ENCODE measurements around the gene SLC25A17. TPM values are rescaled to one million over a fixed set of nuclear protein-coding genes. Genes with fewer than 3 reads are reported as not detected.
"Not testable (repeated sequence)": the region's sequence is repeated elsewhere in the genome, so short reads cannot be mapped to it uniquely, and the experiment has no call there.

SLC25A17 gene
- 10 to 100 TPM in 1 of 2 donors, 1 to 10 TPM in 1; 9.2 to 14.9 TPM for total RNA-seq

- TF ChIP-seq, protein P1, sequence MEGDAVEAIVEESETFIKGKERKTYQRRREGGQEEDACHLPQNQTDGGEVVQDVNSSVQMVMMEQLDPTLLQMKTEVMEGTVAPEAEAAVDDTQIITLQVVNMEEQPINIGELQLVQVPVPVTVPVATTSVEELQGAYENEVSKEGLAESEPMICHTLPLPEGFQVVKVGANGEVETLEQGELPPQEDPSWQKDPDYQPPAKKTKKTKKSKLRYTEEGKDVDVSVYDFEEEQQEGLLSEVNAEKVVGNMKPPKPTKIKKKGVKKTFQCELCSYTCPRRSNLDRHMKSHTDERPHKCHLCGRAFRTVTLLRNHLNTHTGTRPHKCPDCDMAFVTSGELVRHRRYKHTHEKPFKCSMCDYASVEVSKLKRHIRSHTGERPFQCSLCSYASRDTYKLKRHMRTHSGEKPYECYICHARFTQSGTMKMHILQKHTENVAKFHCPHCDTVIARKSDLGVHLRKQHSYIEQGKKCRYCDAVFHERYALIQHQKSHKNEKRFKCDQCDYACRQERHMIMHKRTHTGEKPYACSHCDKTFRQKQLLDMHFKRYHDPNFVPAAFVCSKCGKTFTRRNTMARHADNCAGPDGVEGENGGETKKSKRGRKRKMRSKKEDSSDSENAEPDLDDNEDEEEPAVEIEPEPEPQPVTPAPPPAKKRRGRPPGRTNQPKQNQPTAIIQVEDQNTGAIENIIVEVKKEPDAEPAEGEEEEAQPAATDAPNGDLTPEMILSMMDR (IDR thresholded peaks at IDR 0.05) = peak; percentile 30
- intact Hi-C loops (cut with DNase I) = no loop called here
Measured at GRCh38 chr22:40818747-40819598, at the start of gene SLC25A17. Gene SLC25A17, minus strand, starts transcription at chr22:40819346. Its CDS starts 98 bp downstream, at chr22:40819248.

DNA sequence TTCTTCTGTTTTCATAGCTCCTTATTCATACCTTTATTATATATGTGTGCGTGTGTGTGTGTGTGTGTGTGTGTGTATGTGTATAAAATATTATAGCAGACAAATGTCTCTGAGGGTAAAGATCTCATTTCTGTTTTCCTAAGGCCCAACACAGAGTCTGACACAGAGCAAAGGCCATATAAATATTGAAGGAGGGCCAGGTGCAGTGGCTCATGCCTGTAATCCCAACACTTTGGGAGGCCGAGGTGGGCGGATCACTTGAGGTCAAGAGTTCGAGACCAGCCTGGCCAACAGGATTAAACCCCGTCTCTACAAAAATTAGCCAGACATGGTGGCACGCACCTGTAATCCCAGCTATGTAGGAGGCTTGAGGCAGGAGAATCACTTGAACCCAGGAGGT lies 49.2 kb upstream of the SLC25A17 start:
- DNase-seq; intact Hi-C loops (cut with DNase I); H3K4me3 ChIP-seq; H3K9ac ChIP-seq (ENCODE audit: low read depth in 2 of 2, low read length in 2 of 2); H3K27ac ChIP-seq; H3K27me3 ChIP-seq; H3K4me1 ChIP-seq; H3K36me3 ChIP-seq; H3K9me3 ChIP-seq: not testable (repeated sequence)

More at GRCh38 chr22:40818747-40819598, at the start of gene SLC25A17:
- Histone ChIP-seq H3K4me3 (peak within 1 kb of the TSS; percentile 89), H3K9ac (ENCODE audit: low read depth in 2 of 2, low read length in 2 of 2) (peak within 1 kb of the TSS; percentile 95 to 98), H3K27me3 (no peaks in the 10 kb centered on the region), H3K36me3 (peaks cover under 1% of the 10 kb centered on the region), H3K27ac (peak within 1 kb of the TSS; percentile 28), H3K4me1 (peaks cover 5% of the 10 kb centered on the region), H3K9me3 (no peaks in the 10 kb centered on the region)
- peak; percentile 93 for DNase-seq

DNA sequence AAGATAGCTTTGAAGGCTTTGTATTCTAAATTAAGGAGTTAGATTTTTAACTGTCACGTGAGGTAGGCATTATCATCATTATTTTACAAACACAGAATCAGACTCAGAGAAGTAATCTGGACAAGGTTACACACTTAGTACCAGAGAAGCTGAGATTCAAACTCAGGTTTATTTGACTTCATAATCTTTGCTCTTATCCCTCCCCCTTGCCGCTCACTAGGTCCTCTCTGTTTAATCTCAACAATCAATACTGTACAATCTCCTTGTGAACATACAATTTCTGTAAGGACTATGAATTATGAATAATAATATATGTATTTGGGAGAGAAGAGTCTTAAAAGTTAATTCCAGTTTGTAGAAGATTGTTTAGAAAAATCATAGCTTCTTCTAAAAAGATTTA lies 48.0 kb upstream of the SLC25A17 start:
- no peaks in the 10 kb centered on the region for H3K36me3 ChIP-seq
- DNase-seq = no peak
- TF ChIP-seq, protein P1 (IDR thresholded peaks at IDR 0.05) = no peak

DNA sequence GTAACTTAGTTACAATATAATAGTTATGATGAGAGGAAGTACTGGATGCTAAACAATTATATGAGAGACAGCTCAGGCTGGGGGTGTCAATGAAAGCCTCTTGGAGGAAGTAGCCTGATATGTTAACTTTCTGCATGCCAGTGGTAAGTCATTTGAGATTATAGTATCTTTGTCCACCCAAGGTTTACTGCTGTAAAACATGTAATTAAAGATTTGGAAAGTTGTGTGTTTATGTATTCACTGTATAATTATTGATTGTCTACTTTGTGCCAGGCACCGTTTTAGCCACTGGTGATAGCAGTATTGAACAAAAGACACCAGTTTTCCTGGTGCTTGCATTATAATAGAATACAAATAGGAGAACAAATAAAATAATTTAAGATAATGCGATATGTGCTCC lies 43.4 kb upstream of the SLC25A17 start:
- H3K9ac ChIP-seq (ENCODE audit: low read depth in 2 of 2, low read length in 2 of 2) = no peak overlapping the region
- no peaks in the 10 kb centered on the region for H3K4me1 ChIP-seq
- H3K27me3 ChIP-seq = no peaks in the 10 kb centered on the region
- no peak for DNase-seq
- intact Hi-C loops (cut with DNase I) = no loop called here
- H3K27ac ChIP-seq = no peak overlapping the region
- H3K9me3 ChIP-seq = no peaks in the 10 kb centered on the region
- H3K36me3 ChIP-seq = no peaks in the 10 kb centered on the region
- TF ChIP-seq, protein P1 (IDR thresholded peaks at IDR 0.05) = no peak
- no peak overlapping the region for H3K4me3 ChIP-seq

More for the DNA sequence above, 48.0 kb upstream of the SLC25A17 start:
- no peak overlapping the region for H3K9ac ChIP-seq (ENCODE audit: low read depth in 2 of 2, low read length in 2 of 2)
- H3K9me3 ChIP-seq = no peaks in the 10 kb centered on the region
- no peak overlapping the region for H3K4me3 ChIP-seq
- H3K27ac ChIP-seq = no peak overlapping the region
- intact Hi-C loops (cut with DNase I) = no loop called here
- H3K4me1 ChIP-seq = no peaks in the 10 kb centered on the region
- no peaks in the 10 kb centered on the region for H3K27me3 ChIP-seq

DNA sequence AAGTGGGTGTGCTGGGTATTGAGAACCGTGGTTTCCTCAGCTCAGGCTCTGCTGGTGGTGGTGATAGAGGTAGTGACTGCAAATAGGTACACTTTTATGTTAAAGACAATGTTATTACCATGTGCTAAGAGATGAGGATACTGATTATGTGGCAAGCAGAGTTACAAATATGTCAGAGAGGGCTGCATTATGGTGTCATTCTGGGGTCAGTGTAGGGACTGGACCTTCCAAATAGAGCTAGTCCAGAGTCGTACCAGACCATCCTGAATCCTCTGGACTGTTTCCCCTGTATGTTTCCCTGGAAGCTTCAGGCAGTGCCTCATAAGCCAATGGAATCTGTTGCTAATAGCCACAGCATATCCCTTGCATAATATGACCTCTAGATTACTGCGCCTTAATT lies 42.9 kb upstream of the SLC25A17 start, which contains the start of gene DNAJB7:
DNAJB7 (minus strand) TSS at position 101 of the 400 bp plus-strand sequence. CDS start 119 bp downstream, outside the sequence.
- no peak within 1 kb of the TSS for H3K27ac ChIP-seq
- H3K4me3 ChIP-seq = no peak within 1 kb of the TSS
- H3K9me3 ChIP-seq = no peaks in the 10 kb centered on the region
- H3K27me3 ChIP-seq = no peaks in the 10 kb centered on the region
- no peak within 1 kb of the TSS for H3K9ac ChIP-seq (ENCODE audit: low read depth in 2 of 2, low read length in 2 of 2)
- no peak for DNase-seq
- H3K4me1 ChIP-seq = no peaks in the 10 kb centered on the region
- TF ChIP-seq, protein P1 (IDR thresholded peaks at IDR 0.05) = no peak
- intact Hi-C loops (cut with DNase I) = no loop called here
- H3K36me3 ChIP-seq = no peaks in the 10 kb centered on the region

All from colonic mucosa (tissue), 4 donors.